ENCODE results near the gene PSMA7.
A peak's percentile ranks its signal among the peaks of the same experiment; 100 is the strongest.

PSMA7 gene

DNA sequence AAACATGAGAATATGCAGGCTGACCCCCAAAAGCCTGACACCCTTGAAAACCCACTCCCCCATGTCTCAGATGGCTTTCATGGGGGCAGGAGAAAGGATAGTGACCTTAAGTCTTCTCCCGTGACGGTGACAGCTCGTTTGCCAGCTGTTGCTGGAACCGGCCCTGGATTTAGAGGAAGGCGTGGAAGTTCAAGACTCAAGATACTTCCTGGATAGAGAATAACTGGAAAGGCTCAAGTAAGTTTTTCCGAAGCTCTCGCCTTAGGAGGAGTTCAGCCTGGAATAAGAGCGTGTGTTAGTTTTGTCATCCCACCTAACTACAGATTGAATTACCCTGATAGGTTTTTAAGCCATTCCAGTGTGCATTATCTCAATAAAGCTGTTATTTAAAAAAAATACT, 28.1 kb upstream of the PSMA7 start:
- DNase-seq (ENCODE audit: low spot score): no peak

- no peak for DNase-seq (ENCODE audit: low spot score)
These were observed 27.3 kb upstream of the PSMA7 start for GRCh38 chr20:62170536-62170935.

DNA sequence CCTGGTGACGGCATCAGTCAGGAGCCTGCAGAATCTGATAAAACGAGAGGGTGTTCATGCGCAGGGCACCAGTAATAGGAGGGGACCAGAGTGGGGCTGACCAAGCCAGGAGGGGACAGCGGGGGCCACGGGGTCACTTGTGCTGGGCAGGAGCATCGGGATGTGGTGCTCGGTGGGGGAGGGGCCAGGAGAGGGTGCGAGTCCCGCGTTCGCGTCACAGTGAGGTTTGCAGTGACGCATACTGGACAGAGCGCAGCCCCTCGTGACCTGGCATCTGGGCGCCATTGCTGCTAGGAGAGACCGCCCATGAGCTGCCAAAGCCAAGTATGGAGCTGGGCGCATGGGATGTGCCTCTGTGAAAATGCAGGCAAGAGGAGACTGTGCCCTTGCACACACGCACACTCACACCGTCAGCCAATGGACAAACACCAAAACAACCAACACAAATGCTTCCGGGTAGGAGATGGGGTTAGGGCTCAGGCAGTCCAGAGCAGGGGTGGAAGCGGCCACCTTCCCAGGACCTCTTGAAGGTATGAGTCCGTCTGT, 25.8 kb upstream of the PSMA7 start:
- no peak for DNase-seq (ENCODE audit: low spot score)

DNA sequence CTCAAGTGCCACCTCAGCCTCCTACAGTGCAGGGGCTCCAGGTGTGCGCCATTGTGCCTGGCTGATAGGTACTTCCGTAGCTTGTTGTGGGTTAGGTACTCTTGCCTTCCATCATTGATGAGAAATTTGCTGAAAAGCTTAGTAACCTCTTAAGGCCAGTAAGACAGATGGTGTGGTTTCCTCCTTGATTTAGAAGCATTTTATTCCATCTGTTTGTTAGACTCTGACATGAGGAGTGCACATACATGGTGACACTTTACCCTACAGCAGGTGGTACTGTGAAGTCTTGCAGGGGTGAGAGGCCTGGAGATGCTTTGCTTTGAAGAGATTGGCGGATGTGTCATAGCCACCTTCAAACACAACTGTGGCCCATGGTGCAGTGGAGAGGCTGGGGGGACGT, 24.9 kb upstream of the PSMA7 start:
- DNase-seq (ENCODE audit: low spot score): no peak

- no peak for DNase-seq (ENCODE audit: low spot score)
These were observed 24.3 kb upstream of the PSMA7 start for GRCh38 chr20:62167474-62167873.

DNA sequence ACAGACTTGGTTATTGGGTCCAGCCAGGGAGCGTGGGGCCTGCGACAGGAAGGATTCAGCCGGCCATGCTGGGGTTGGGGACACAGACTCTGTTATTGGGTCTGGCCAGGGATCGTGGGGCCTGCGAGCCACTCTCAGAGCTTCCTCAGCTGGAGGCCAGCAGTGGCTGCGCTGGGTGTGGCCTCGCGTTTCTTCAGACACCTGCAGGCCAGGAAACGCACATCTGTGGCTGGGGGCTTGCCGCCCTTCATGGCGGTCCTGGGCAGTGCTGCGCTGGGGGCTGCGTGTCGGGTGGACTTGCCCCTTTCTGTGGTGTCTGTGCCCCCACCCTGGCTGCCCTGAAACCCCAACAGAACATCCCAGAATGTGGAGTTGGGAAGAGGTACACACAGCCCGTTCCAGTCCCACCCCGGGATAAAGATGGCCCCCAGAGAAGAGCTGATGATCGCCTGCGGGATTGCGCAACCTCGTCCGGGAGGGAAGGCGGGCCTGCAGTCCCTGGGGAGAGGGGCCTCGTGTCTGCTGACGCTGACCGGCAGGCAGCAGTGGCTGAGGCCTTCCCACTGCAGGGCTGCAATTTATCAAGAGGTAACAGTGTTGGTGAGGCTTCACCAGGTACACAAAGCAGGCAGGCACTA, 22.7 kb upstream of the PSMA7 start:
- DNase-seq (ENCODE audit: low spot score): no peak

DNA sequence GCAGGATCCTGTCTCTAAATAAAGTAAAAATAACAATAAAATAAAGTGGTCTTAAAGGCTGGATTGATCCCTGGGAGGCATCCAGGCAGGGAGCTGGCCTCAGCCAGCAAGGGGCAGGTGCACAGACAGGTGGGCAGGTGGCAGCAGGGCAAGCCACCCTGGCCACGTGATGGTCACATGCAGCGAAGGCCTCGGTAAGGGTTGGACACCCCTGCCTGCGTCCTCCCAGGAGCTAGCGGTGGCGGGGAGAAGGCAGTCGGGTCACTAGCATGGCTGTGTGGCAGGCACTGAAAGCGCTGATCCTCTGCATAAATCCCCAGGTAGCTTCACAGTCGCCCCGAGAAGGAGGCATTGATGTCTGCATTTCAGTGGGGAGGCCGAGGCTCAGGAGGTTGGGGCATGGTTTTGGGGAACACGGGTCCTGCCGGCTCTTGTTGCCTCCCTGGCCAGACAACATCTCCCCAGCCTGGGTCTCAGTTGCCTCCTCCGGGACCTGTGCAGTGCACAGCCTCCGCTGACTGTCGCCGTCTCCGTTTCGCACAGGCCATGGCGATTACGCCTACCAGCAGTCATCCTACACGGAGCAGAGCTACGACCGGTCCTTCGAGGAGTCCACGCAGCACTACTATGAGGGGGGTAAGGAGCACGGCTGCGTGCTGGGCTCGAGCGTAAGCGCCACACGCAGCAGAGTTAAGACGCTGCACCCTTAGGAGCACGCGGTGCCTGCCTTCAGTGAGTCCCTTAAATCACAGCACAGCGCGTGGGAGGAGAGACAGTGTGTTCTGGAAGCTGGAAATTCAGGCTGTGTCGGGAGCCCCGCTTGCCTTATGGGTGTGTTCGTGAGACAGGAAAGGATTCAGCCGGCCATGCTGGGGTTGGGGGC, 21.9 kb upstream of the PSMA7 start:
- DNase-seq (ENCODE audit: low spot score): no peak

GRCh38 chr20:62163986-62164762, 21.0 kb upstream of the PSMA7 start:
- no peak for DNase-seq (ENCODE audit: low spot score)

GRCh38 chr20:62163485-62163865, 20.3 kb upstream of the PSMA7 start:
- no peak for DNase-seq (ENCODE audit: low spot score)

- no peak for DNase-seq (ENCODE audit: low spot score)
These were observed 19.7 kb upstream of the PSMA7 start for GRCh38 chr20:62162765-62163484.

GRCh38 chr20:62161347-62161746, 18.2 kb upstream of the PSMA7 start:
- DNase-seq (ENCODE audit: low spot score): peak; percentile 68

DNA sequence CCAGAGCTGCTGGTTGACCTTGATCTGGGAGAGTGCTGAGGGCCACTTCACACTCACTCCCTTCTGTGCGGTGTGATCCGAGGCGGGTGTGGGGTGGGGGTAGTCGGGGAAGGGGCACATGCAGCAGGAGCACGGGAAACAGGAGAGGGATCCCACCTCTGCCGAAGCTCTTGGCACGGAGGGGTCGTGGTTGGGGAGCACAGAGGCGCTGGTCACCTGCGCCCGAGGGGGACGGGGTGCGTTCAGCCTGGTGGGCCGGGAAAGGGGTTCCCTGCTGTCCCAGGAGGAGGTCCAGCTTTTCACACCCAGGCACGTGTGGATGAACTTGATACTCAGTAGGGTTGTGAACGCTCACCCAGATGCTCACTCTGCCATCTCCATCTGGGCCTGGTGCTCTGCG, 17.7 kb upstream of the PSMA7 start:
- no peak for DNase-seq (ENCODE audit: low spot score)

DNA sequence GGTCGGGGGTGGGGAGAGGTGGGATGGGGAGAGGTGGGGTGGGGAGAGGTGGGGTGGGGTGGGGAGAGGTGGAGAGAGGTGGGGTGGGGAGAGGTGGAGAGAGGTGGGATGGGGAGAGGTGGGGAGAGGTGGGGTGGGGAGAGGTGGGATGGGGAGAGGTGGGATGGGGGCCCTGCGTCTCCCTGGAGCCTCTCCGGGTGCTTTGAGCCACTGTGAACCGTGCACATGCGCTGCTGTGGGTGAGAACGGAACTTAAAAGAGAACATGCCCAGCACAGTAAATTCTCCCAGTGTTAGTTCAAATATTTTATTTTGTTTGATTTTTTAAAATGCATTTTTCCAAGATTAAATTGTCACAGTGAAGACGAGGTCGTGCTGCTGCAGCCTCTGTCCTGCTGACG, 17.1 kb upstream of the PSMA7 start:
- DNase-seq (ENCODE audit: low spot score): no peak

DNA sequence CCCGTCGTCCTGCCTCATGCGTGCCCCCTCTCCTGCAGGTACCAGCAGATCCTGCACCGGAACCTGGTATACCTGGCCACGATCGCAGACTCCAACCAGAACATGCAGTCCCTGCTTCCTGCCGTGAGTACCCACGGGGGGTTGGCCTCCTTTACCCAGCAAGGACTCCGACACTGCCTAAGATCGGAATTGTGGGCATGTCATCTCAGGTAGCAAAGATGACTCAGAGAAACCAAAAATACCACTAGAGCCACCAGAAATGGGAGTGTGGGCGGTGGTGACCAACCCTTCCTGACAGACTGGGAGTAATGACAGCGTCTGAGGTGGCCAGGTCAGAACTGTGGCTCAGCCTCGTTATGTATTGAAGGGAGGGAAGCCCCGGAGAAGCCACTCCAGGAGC, 16.6 kb upstream of the PSMA7 start:
- peak; percentile 92 for DNase-seq (ENCODE audit: low spot score)

DNA sequence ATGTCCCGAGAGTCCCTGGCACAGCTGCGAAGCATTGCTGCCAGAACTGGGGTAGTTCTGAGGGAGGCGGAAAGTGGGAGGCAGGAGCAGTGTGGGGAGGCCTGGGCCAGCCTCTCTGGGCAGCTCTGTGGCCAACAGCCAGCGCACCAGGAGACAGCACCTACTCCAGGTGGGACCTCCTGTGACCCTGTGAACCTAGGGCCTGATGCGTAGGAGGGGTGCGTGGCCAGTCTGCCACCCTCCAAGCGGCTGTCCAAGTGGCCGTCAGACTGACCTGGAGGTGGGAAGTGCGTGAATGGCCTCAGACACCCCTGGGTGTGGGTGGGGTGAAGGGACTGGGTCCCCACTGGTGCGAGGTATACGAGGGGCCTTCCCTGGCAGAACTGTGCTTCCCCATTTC, 15.9 kb upstream of the PSMA7 start:
- no peak for DNase-seq (ENCODE audit: low spot score)

- no peak for DNase-seq (ENCODE audit: low spot score)
These were observed 15.3 kb upstream of the PSMA7 start for GRCh38 chr20:62158541-62158940.

DNA sequence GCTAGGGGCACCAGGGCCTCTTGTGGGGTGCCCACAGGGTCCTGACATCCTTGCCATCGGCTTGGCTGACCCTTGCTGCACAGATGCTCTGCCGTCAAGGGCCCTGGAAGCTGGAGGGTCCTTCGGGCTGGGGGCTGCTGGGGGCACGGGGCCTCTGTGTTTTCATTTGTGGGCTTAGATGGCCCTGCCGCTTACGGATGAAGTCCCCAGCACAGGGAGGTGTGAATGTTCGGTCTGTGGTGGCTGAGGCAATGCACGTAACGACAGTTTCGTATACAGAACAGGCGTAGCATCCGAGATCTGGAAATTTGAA, 14.8 kb upstream of the PSMA7 start:
- DNase-seq (ENCODE audit: low spot score): no peak

- no peak for DNase-seq (ENCODE audit: low spot score)
These were observed 14.3 kb upstream of the PSMA7 start for GRCh38 chr20:62157387-62158087.

DNA sequence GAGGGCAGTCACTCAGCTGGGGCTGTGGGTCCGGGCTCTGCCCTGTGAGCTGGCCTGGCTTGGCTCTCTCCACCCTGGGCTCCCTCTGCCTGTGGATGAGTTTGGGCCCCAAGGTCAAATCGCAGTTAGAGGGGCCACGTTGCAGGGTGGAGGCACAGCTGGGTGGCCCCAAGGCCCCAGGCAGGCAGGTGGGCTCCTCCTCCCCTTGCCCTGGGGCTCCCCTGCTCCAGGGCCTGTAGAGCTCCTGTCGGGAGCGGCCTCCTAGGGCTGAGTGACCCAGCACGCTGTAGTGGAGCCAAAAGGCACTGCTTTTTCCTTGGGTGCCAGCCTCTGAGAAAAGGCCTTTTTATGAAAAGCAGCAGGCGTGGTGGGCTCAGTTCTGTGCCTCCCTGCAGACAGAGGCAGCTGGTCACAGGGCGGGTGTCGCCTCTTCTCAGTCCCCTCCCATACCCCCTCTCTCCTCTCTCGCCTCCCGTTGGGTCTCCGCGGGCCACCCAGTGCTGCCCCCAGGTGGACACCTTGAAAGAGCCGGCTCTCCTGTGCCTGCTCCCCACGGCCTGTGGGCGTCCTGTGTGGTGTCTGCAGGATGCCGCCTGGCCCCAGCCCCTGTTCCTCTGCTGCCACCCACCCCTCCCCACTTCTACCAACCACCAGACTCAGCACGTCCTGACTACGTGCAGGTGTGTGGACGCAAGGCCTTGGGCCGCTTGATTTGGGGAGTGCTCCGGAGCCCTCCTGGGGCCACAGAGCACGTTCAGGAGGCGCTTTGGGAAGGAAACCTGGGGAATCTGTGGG, 13.6 kb upstream of the PSMA7 start:
- DNase-seq (ENCODE audit: low spot score): peak; percentile 52

DNA sequence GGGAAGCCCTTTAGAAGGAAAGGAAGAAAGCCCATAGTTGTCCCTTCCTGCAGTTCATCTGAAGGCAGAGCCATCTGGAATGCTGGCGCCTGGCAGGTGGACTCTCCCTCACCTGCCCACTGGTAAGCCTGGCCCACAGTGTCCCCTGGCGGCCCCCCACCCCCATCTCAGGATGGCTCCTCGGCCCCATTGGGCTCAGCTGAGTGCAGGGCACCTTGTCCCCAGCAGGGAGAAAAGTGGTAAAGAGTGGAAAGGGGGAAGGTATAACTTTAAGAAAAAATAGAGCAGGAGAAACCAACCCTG, 13.0 kb upstream of the PSMA7 start:
- no peak for DNase-seq (ENCODE audit: low spot score)
